K562 (cell line): ENCODE measurements around the gene PPP1R14B. TPM values are rescaled to one million over a fixed set of nuclear protein-coding genes. Genes with fewer than 3 reads are reported as not detected.

Experiments used
- ARID1B ChIP-seq: fragments of 450-650 bp; IDR thresholded peaks from 2 replicates; pipeline ENCODE4 v1.6.1; 2016; ENCODE audit warnings: antibody characterized with exemption, mild to moderate bottlenecking, inconsistent platforms
- CBFA2T2 ChIP-seq: fragments of 450-650 bp; conservative IDR thresholded peaks from 2 replicates; pipeline ENCODE4 v1.6.1; 2017; ENCODE audit warnings: mild to moderate bottlenecking
- ERF ChIP-seq: fragments of 450-650 bp; formaldehyde crosslinking; IDR thresholded peaks from 2 replicates; pipeline ENCODE4 v1.4.0; 2020; ENCODE audit warnings: mild to moderate bottlenecking, mixed read lengths
- ESRRA ChIP-seq: fragments of 450-650 bp; IDR thresholded peaks from 2 replicates; pipeline ENCODE4 v1.6.1; 2014; ENCODE audit warnings: low read depth, mild to moderate bottlenecking, moderate library complexity, borderline replicate concordance
- GATA2 ChIP-seq: sonication (generic); formaldehyde crosslinking; IDR thresholded peaks from 2 replicates; pipeline ENCODE4 v1.4.0; 2020; ENCODE audit warnings: mild to moderate bottlenecking, missing genetic modification reagents
- GTF2F1 ChIP-seq: IDR thresholded peaks from 2 replicates; pipeline ENCODE4 v1.6.1; 2011; ENCODE audit warnings: low read depth, low read length, improper control_type of control experiment
- HLTF ChIP-seq: fragments of 450-650 bp; IDR thresholded peaks from 2 replicates; pipeline ENCODE4 v1.6.1; 2016
- LEF1 ChIP-seq: fragments of 450-650 bp; IDR thresholded peaks from 2 replicates; pipeline ENCODE4 v1.6.1; 2016; ENCODE audit warnings: mild to moderate bottlenecking
- MBD1 ChIP-seq: fragments of 250-450 bp; sonication (Bioruptor Pico); IDR thresholded peaks from 2 replicates; pipeline ENCODE4 v1.8.0; 2022; ENCODE audit warnings: inconsistent platforms
- NR2C2 ChIP-seq, 2 experiments: fragments of 200-800 bp in 1 of 2; sonication (Bioruptor generic) in 1 of 2; sonication (generic) in 1 of 2; formaldehyde crosslinking in 1 of 2; IDR thresholded peaks; 2 replicates each; pipeline versions ENCODE4 v1.6.1 to v1.8.0; 2016 to 2022; ENCODE audit warnings: mild to moderate bottlenecking in 1 of 2, missing compliant biosample characterization in 1 of 2, missing genetic modification characterization in 1 of 2, missing genetic modification reagents in 1 of 2
- PHF8 ChIP-seq: fragments of 200-600 bp; sonication (generic); IDR thresholded peaks from 2 replicates; pipeline ENCODE4 v1.6.1; 2012; ENCODE audit warnings: mixed run types, mild to moderate bottlenecking, inconsistent platforms, low read length, moderate library complexity, borderline replicate concordance
- POLR2H ChIP-seq: IDR thresholded peaks from 2 replicates; pipeline ENCODE4 v1.6.1; 2016; ENCODE audit warnings: missing genetic modification characterization, low read depth, mild to moderate bottlenecking, control low read depth, missing compliant biosample characterization, moderate library complexity
- TFAM ChIP-seq: fragments of 250-450 bp; sonication (Bioruptor Pico); conservative IDR thresholded peaks from 2 replicates; pipeline ENCODE4 v1.5.0; 2021; ENCODE audit warnings: mild to moderate bottlenecking, moderate library complexity
- TOE1 ChIP-seq, 2 experiments: fragments of 450-650 bp in 1 of 2; sonication (generic) in 1 of 2; formaldehyde crosslinking in 1 of 2; IDR thresholded peaks; 2 replicates each; pipeline versions ENCODE4 v1.7.1 to v1.8.0; 2016 to 2022; ENCODE audit warnings: borderline replicate concordance in 2 of 2, mild to moderate bottlenecking in 2 of 2, antibody characterized with exemption in 1 of 2, inconsistent platforms in 1 of 2, low read depth in 1 of 2, missing genetic modification reagents in 1 of 2, moderate library complexity in 1 of 2
- ZHX1 ChIP-seq: fragments of 150-350 bp; conservative IDR thresholded peaks from 2 replicates; pipeline ENCODE4 v1.6.1; 2014; ENCODE audit warnings: low read length
- ZNF165 ChIP-seq: fragments of 250-450 bp; sonication (Bioruptor Pico); IDR thresholded peaks from 2 replicates; pipeline ENCODE4 v1.4.0; 2020; ENCODE audit warnings: borderline replicate concordance
- ZNF3 ChIP-seq: fragments of 250-450 bp; sonication (Bioruptor Pico); IDR thresholded peaks from 2 replicates; pipeline ENCODE4 v1.5.0; 2021; ENCODE audit warnings: mild to moderate bottlenecking, moderate library complexity
- ZNF431 ChIP-seq: sonication (generic); formaldehyde crosslinking; IDR thresholded peaks from 2 replicates; pipeline ENCODE4 v1.8.0; 2022; ENCODE audit warnings: mild to moderate bottlenecking, missing genetic modification reagents
- ZNF507 ChIP-seq: conservative IDR thresholded peaks from 2 replicates; pipeline ENCODE4 v1.6.1; 2017; ENCODE audit warnings: missing genetic modification characterization, missing compliant biosample characterization
- ZNF696 ChIP-seq: fragments of 250-450 bp; sonication (Bioruptor Pico); conservative IDR thresholded peaks from 2 replicates; pipeline ENCODE4 v1.4.0; 2020; ENCODE audit warnings: mild to moderate bottlenecking, moderate library complexity
- ZSCAN29 ChIP-seq: fragments of 450-650 bp; IDR thresholded peaks from 2 replicates; pipeline ENCODE4 v1.6.1; 2017
- polyA plus RNA-seq, 8 experiments: library from polyadenylated mRNA; depleted of rRNA in 4 of 8; stranded (reverse) in 5 of 8; unstranded in 3 of 8; fragments of >200 nt; fragmentation: Nextera tagmentation in 2 of 8; fragmentation: Illumina TruSeq in 1 of 8; extraction: Ambion mirVana in 2 of 8; extraction: Trizol in 1 of 8; gene quantifications; 2 replicates each; pipeline versions ENCODE4 v1.2.1 to v1.2.3, GENCODE V29; 2011 to 2014; ENCODE audit warnings: inconsistent platforms in 1 of 8, missing spikeins in 1 of 8
- total RNA-seq, 7 experiments: library from RNA; depleted of rRNA in 6 of 7; stranded (reverse); fragments of >200 nt in 6 of 7; fragmentation: Illumina TruSeq in 2 of 7; extraction: Trizol in 2 of 7; gene quantifications; 2 replicates each; pipeline versions ENCODE4 v1.2.1 to v1.2.3, GENCODE V29; 2011 to 2021; ENCODE audit warnings: low replicate concordance in 1 of 7
- TF ChIP-seq, protein P1 (sequence below): fragments of 250-450 bp; sonication (Bioruptor Pico); IDR thresholded peaks from 2 replicates; pipeline ENCODE4 v1.8.0; 2022; ENCODE audit warnings: moderate library complexity, mild to moderate bottlenecking, inconsistent platforms

Gene PPP1R14B
- total and polyA plus RNA-seq, 9 of the 15 experiments (the other 6 are each of a cell fraction or from before 2014, with no cell fraction given), result 7.7 to 566 (median 212) TPM

DNA sequence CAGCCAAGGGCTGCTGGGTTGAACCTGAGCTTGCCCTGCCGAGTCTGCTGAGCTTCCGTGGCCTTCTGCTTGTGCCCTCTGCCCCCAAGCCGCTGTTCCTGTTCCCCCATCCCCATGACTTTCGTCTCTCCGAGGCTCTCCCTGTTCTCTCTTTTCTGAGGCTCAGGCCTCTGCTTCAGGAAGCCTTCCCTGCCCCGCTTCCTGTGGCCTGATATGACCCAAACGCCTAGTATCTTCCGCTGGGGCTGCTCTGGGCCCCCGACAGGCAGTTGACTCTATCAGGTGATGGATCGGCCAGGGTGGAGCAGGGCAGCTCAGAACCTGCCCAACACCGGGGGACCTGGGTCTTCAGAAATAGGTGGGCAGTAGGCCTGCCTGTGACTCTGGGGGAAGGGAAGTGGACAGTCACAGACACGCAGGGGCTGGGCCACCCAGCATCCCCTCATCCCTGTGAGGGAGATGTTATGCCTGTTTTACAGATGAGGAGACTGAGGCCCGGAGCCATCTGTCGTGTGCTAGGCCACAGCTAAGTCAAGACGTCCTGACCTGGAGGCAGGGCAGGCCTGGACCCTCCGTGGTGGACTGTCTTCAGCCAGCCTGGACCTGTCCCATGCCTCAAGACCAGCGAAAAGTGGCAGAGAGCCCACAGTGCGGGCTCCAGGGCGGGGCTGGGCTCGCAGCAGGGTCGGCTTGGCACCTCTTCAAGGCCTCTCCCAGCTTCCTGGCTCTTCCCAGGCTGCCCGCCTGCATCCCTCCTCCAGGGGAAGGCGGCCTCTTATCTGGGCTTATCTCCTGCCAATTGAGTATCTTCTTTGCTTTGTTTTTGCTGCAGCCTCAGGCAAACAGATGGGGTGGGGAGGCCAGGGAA lies 21.5 kb upstream of the PPP1R14B start (continued):
- peak; percentile 50; the same call in 1 of the 2 replicates for TF ChIP-seq GATA2 (CRISPR knock-in tag)
- TF ChIP-seq GTF2F1, result no peak
- no peak for TF ChIP-seq ZNF431
- no peak for TF ChIP-seq PHF8
- TF ChIP-seq ARID1B, result no peak
- no peak for TF ChIP-seq TFAM (CRISPR knock-in tag)
- TF ChIP-seq, protein P1, sequence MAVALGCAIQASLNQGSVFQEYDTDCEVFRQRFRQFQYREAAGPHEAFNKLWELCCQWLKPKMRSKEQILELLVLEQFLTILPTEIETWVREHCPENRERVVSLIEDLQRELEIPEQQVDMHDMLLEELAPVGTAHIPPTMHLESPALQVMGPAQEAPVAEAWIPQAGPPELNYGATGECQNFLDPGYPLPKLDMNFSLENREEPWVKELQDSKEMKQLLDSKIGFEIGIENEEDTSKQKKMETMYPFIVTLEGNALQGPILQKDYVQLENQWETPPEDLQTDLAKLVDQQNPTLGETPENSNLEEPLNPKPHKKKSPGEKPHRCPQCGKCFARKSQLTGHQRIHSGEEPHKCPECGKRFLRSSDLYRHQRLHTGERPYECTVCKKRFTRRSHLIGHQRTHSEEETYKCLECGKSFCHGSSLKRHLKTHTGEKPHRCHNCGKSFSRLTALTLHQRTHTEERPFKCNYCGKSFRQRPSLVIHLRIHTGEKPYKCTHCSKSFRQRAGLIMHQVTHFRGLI (CRISPR knock-in tag), result no peak
- TF ChIP-seq TOE1 (IDR thresholded peaks at IDR 0.05; ENCODE audit: borderline replicate concordance), result no peak
- TF ChIP-seq TOE1 (CRISPR knock-in tag; IDR thresholded peaks at IDR 0.05; ENCODE audit: borderline replicate concordance, low read depth), result 0 out of 2 replicates have a peak, but pooled peaks have one; percentile 48
- no peak for TF ChIP-seq ZHX1
- no peak for TF ChIP-seq LEF1
- TF ChIP-seq ZNF696, result no peak
- no peak for TF ChIP-seq ZNF3 (CRISPR knock-in tag)
- peak; percentile 8; the same call in 1 of the 2 replicates for TF ChIP-seq POLR2H (tag)
- TF ChIP-seq NR2C2 (CRISPR knock-in tag; IDR thresholded peaks at IDR 0.05), result no peak
- TF ChIP-seq NR2C2 (tag; IDR thresholded peaks at IDR 0.05), result no peak
- TF ChIP-seq ESRRA, result no peak
- no peak for TF ChIP-seq MBD1 (CRISPR knock-in tag)
- no peak for TF ChIP-seq HLTF
- TF ChIP-seq ERF (CRISPR knock-in tag), result no peak; the same call in 1 of the 2 replicates
- TF ChIP-seq ZNF507 (tag), result no peak
- TF ChIP-seq CBFA2T2, result no peak
- no peak for TF ChIP-seq ZNF165 (CRISPR knock-in tag)
- peak; percentile 44; the same call in 1 of the 2 replicates for TF ChIP-seq ZSCAN29
